ENCODE results near the gene KRT23. TPM values are rescaled to one million over a fixed set of nuclear protein-coding genes. Genes with fewer than 3 reads are reported as not detected.
"Not testable (repeated sequence)": the region's sequence is repeated elsewhere in the genome, so short reads cannot be mapped to it uniquely, and the experiment has no call there.

Gene KRT23
- total and polyA plus RNA-seq, 9 of the 15 experiments (the other 6 are each of a cell fraction or from before 2014, with no cell fraction given) = not detected

DNA sequence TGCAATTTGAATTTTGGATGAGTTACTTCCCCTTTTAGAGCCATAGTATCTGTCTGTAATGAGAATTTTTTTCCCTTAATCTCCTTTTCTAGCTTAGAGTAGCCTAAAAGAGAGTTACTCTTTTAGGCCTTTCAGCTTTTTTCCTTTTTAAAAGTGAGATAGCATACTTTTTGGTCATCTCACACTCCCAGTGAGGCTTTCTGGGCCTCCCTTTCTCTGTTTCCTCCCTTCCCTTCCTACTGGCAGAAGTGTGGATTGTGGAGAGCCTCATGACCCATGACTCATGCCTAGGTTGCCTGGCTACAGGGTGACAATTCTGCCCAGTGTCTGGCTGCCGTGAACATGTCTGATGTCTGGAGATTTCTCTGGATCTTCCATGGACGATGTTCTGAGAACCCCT is 15.2 kb downstream of the KRT23 start (continued):
- TF ChIP-seq JUN (IDR thresholded peaks at IDR 0.05; ENCODE audit: borderline replicate concordance, low read depth, low read length) (peak; percentile 69), JUN (CRISPR knock-in tag; IDR thresholded peaks at IDR 0.05; ENCODE audit: borderline replicate concordance) (no peak), KLF16 (IDR thresholded peaks at IDR 0.05) (no peak), NR2C2 (CRISPR knock-in tag; IDR thresholded peaks at IDR 0.05) (no peak), NR2C2 (tag; IDR thresholded peaks at IDR 0.05) (peak; percentile 73; the same call in 1 of the 2 replicates), ZBTB1 (CRISPR knock-in tag; IDR thresholded peaks at IDR 0.05; ENCODE audit: borderline replicate concordance, low read depth) (no peak), JUND (IDR thresholded peaks at IDR 0.05; ENCODE audit: borderline replicate concordance, low read depth, low read length) (peak; percentile 83; the same call in 1 of the 2 replicates), JUND (tag; IDR thresholded peaks at IDR 0.05; ENCODE audit: borderline replicate concordance, low read depth, low read length) (peak; percentile 78), FOSL1 (tag; conservative IDR thresholded peaks at IDR 0.05) (peak; percentile 96), CHD4 (IDR thresholded peaks at IDR 0.05; ENCODE audit: insufficient read depth, insufficient replicate concordance, low read depth, low read length, poor library complexity, severe bottlenecking) (no peak), ZNF274 (IDR thresholded peaks at IDR 0.05; ENCODE audit: borderline replicate concordance, low read depth, low read length) (no peak)

GRCh38 chr17:40921026-40921425 is 16.4 kb downstream of the KRT23 start:
- in situ Hi-C loops (cut with MboI) (no loop called here), intact Hi-C loops (cut with micrococcal nuclease) (no loop called here)
- H3K27me3 ChIP-seq (ENCODE audit: control insufficient read depth in 2 of 2, insufficient read depth in 2 of 2, low read length in 2 of 2) = peaks cover 5 to 7% of the 10 kb centered on the region in 2 experiments; a peak in 4 of 5 replicates
- no peak overlapping the region for H3K9ac ChIP-seq (ENCODE audit: insufficient read depth in 1 of 2, low read depth in 2 of 2, low read length in 2 of 2)
- WGBS (ENCODE audit: insufficient coverage, low coverage, missing lambda C conversion rate) = 0% methylated on average over 2 of the region's 2 CpGs
- H3K4me1 ChIP-seq (replicated peaks in 1 of 2; ENCODE audit: control insufficient read depth in 2 of 2, insufficient read depth in 2 of 2, low read length in 2 of 2) = no peaks in the 10 kb centered on the region
- TF ChIP-seq RBM25 (IDR thresholded peaks at IDR 0.05; ENCODE audit: low read depth, low read length, severe bottlenecking) (peak; percentile 30), ZNF146 (CRISPR knock-in tag; IDR thresholded peaks at IDR 0.05; ENCODE audit: unreplicated experiment) (no peak)
- H3K4me2 ChIP-seq (ENCODE audit: insufficient read depth, low read length) = no peak overlapping the region
- H3K79me2 ChIP-seq (ENCODE audit: control insufficient read depth, insufficient read depth, low read length) = no peaks in the 10 kb centered on the region
- no peak overlapping the region for H3K4me3 ChIP-seq
- DNase-seq (ENCODE audit: extremely low read depth in 1 of 4, low spot score in 3 of 4) (no peak), FAIRE-seq (no peak), ATAC-seq (no peak)
- H3K36me3 ChIP-seq (ENCODE audit: control insufficient read depth, insufficient read depth, low read length) = no peaks in the 10 kb centered on the region
- no peak overlapping the region for H2AFZ ChIP-seq (ENCODE audit: low read depth, low read length)
- no peaks in the 10 kb centered on the region for H3K9me3 ChIP-seq (replicated peaks; ENCODE audit: control insufficient read depth, insufficient read depth, low read depth, low read length)
- no TSS peak for BruUV-seq (replicated peaks)
- CTCF ChIA-PET (ENCODE audit: low intra/inter-chr PET ratio) = no interaction called here
- no peaks in the 10 kb centered on the region for H4K20me1 ChIP-seq (replicated peaks; ENCODE audit: control insufficient read depth, insufficient read depth, low read length)
- no peak overlapping the region for H3K27ac ChIP-seq (ENCODE audit: extremely low read depth, low read depth, low read length)
- no peaks in the 10 kb centered on the region for H3K9me1 ChIP-seq (ENCODE audit: control insufficient read depth, insufficient read depth, low read length)
- POLR2A ChIA-PET = no interaction called here

- H2AFZ ChIP-seq (ENCODE audit: low read depth, low read length); H3K27ac ChIP-seq (ENCODE audit: extremely low read depth, low read depth, low read length); DNase-seq (ENCODE audit: extremely low read depth in 1 of 4, low spot score in 3 of 4); H3K4me3 ChIP-seq; H3K79me2 ChIP-seq (ENCODE audit: control insufficient read depth, insufficient read depth, low read length); FAIRE-seq; H3K4me1 ChIP-seq (replicated peaks in 1 of 2; ENCODE audit: control insufficient read depth in 2 of 2, insufficient read depth in 2 of 2, low read length in 2 of 2); in situ Hi-C loops (cut with MboI); H3K27me3 ChIP-seq (ENCODE audit: control insufficient read depth in 2 of 2, insufficient read depth in 2 of 2, low read length in 2 of 2); H3K9me1 ChIP-seq (ENCODE audit: control insufficient read depth, insufficient read depth, low read length); H4K20me1 ChIP-seq (replicated peaks; ENCODE audit: control insufficient read depth, insufficient read depth, low read length); H3K4me2 ChIP-seq (ENCODE audit: insufficient read depth, low read length); H3K36me3 ChIP-seq (ENCODE audit: control insufficient read depth, insufficient read depth, low read length); H3K9ac ChIP-seq (ENCODE audit: insufficient read depth in 1 of 2, low read depth in 2 of 2, low read length in 2 of 2); intact Hi-C loops (cut with micrococcal nuclease); BruUV-seq (replicated peaks); H3K9me3 ChIP-seq (replicated peaks; ENCODE audit: control insufficient read depth, insufficient read depth, low read depth, low read length); ATAC-seq: not testable (repeated sequence)
- ChIA-PET CTCF (ENCODE audit: low intra/inter-chr PET ratio) (interaction anchor here (0.6 kb wide), 1 partner anchor 311 kb away, joined by 4 read pairs; no protein-coding TSS in a partner anchor), POLR2A (interaction anchor here (0.6 kb wide), 1 partner anchor 9 kb away, joined by 3 read pairs; no protein-coding TSS in a partner anchor)
- 0% methylated on average over 2 of the region's 2 CpGs for WGBS (ENCODE audit: insufficient coverage, low coverage, missing lambda C conversion rate)
Measured at GRCh38 chr17:40917116-40917515, 20.3 kb downstream of the KRT23 start.

Data from K562 (cell line).